NOMO-1 treated with dmso at 0.1 percent for 144 hours (cell line): Measurements from ENCODE around the gene SCCPDH.

Experiments used
- DNase-seq: peaks from one replicate; lab custom pipeline; 2025; ENCODE audit not compliant: unreplicated experiment; lab: John Stamatoyannopoulos, UW

Gene SCCPDH

GRCh38 chr1:246748006-246748405 lies 23.8 kb downstream of the SCCPDH start:
- no peak for DNase-seq

- no peak for DNase-seq
These were observed 24.7 kb downstream of the SCCPDH start for GRCh38 chr1:246748867-246749266.

- DNase-seq: no peak
These were observed 26.5 kb downstream of the SCCPDH start for GRCh38 chr1:246750752-246751151.

- DNase-seq: no peak
These were observed 29.7 kb downstream of the SCCPDH start for GRCh38 chr1:246753670-246754535.

GRCh38 chr1:246755419-246755818 lies 31.2 kb downstream of the SCCPDH start:
- DNase-seq: no peak

GRCh38 chr1:246760422-246761347 lies 36.5 kb downstream of the SCCPDH start:
- peak; percentile 33 for DNase-seq

GRCh38 chr1:246761396-246761795 lies 37.2 kb downstream of the SCCPDH start:
- DNase-seq: no peak

- DNase-seq: no peak
These were observed 41.3 kb downstream of the SCCPDH start for GRCh38 chr1:246765521-246765920.

- no peak for DNase-seq
These were observed 44.3 kb downstream of the SCCPDH start for GRCh38 chr1:246768403-246769020.

GRCh38 chr1:246769306-246769705 lies 45.1 kb downstream of the SCCPDH start:
- no peak for DNase-seq

- no peak for DNase-seq
These were observed 47.2 kb downstream of the SCCPDH start for GRCh38 chr1:246771366-246771765.

GRCh38 chr1:246772686-246773085 lies 48.5 kb downstream of the SCCPDH start:
- DNase-seq: no peak

GRCh38 chr1:246773213-246773641 lies 49.0 kb downstream of the SCCPDH start:
- no peak for DNase-seq

- DNase-seq: no peak
These were observed 51.5 kb downstream of the SCCPDH start for GRCh38 chr1:246775531-246776385.

GRCh38 chr1:246776923-246777322 lies 52.7 kb downstream of the SCCPDH start:
- DNase-seq: no peak

- no peak for DNase-seq
These were observed 54.5 kb downstream of the SCCPDH start for GRCh38 chr1:246778663-246779062.

- DNase-seq: no peak
These were observed 55.5 kb downstream of the SCCPDH start for GRCh38 chr1:246779561-246780175.

- DNase-seq: no peak
These were observed 56.1 kb downstream of the SCCPDH start for GRCh38 chr1:246780264-246780663.

- no peak for DNase-seq
These were observed 57.0 kb downstream of the SCCPDH start for GRCh38 chr1:246781212-246781611.
